Measurements from ENCODE around the gene NFKB1.

- TF ChIP-seq CTCF (IDR thresholded peaks at IDR 0.05) = no peak
- TF ChIP-seq POLR2AphosphoS5 (IDR thresholded peaks at IDR 0.05) = no peak
- no peak for TF ChIP-seq POLR2A (IDR thresholded peaks at IDR 0.05)
Observed at GRCh38 chr4:102478186-102478585, 23.0 kb upstream of the NFKB1 start.
